Right cardiac atrium (tissue), 5 donors: ENCODE measurements around the gene POLR1E. TPM values are rescaled to one million over a fixed set of nuclear protein-coding genes. Genes with fewer than 3 reads are reported as not detected.

Experiments
- polyA plus RNA-seq: library from polyadenylated mRNA; stranded (reverse); fragments of 200-250 nt; gene quantifications from one replicate; pipeline ENCODE4 v1.2.3, GENCODE V29; 2013
- total RNA-seq, 4 donors: library from RNA; stranded (reverse); fragmentation: NEBNext Ultra II Directional; extraction: Animal tissue kit (Norgen Biotek cat#: 25700); gene quantifications; one replicate each; pipeline ENCODE4 v1.2.1, GENCODE V29; 2021
- donor health status: healthy with polysubstance abuse.
- donor health status: DM: no; HTN: yes; CAD: no.
- donor health status: DM: no; HTN: no; CAD: no.
- donor health status: DM: no; HTN: yes; CAD: no; lungs with severe emphysema.
- donor health status: DM: yes; HTN: yes; CAD: no.

POLR1E gene
- total and polyA plus RNA-seq, 5 donors: 9.3 to 16.6 (median 15.4) TPM

Other genes starting within 250 kb of the POLR1E start
- 100 to 1,000 TPM in 3 of 4 donors, 10 to 100 TPM in 1; 92.2 to 119 (median 111) TPM for gene GRHPR, start 63.3 kb upstream of the POLR1E start, total RNA-seq
- 119 TPM for gene GRHPR, start 63.3 kb upstream of the POLR1E start, polyA plus RNA-seq
- 1 to 10 TPM; 6.8 to 9.1 (median 7.3) TPM for gene ZBTB5, start 20.5 kb upstream of the POLR1E start, total RNA-seq
- gene ZBTB5, start 20.5 kb upstream of the POLR1E start, polyA plus RNA-seq: 3.8 TPM
- gene FBXO10, start 90.4 kb downstream of the POLR1E start, total RNA-seq: 1 to 10 TPM; 5.5 to 7.8 (median 7.5) TPM
- gene FBXO10, start 90.4 kb downstream of the POLR1E start, polyA plus RNA-seq: 3.5 TPM
- gene TOMM5, start 106.6 kb downstream of the POLR1E start, total RNA-seq: 10 to 100 TPM; 53.4 to 61.6 (median 57.6) TPM
- gene TOMM5, start 106.6 kb downstream of the POLR1E start, polyA plus RNA-seq: 111 TPM
- 1 to 10 TPM in 3 of 4 donors, under 1 TPM in 1; 0.28 to 1.8 (median 1.3) TPM for gene FRMPD1, start 165.0 kb downstream of the POLR1E start, total RNA-seq
- gene FRMPD1, start 165.0 kb downstream of the POLR1E start, polyA plus RNA-seq: 0.59 TPM